Measurements from ENCODE around the gene SORL1.
"Not testable (repeated sequence)": the region's sequence is repeated elsewhere in the genome, so short reads cannot be mapped to it uniquely, and the experiment has no call there.

Gene SORL1

GRCh38 chr11:121561240-121561639 is 109.1 kb downstream of the SORL1 start:
- in situ Hi-C loops (cut with HindIII; ENCODE audit: low sequenced_read_pairs), result no loop called here

GRCh38 chr11:121561716-121562115 is 109.6 kb downstream of the SORL1 start:
- in situ Hi-C loops (cut with HindIII; ENCODE audit: low sequenced_read_pairs), result no loop called here

GRCh38 chr11:121563003-121563402 is 110.9 kb downstream of the SORL1 start:
- in situ Hi-C loops (cut with HindIII; ENCODE audit: low sequenced_read_pairs), result no loop called here

- in situ Hi-C loops (cut with HindIII; ENCODE audit: low sequenced_read_pairs), result no loop called here
Measured at GRCh38 chr11:121563900-121564822, 112.0 kb downstream of the SORL1 start.

GRCh38 chr11:121564948-121565684 is 113.0 kb downstream of the SORL1 start:
- in situ Hi-C loops (cut with HindIII; ENCODE audit: low sequenced_read_pairs), result no loop called here

- in situ Hi-C loops (cut with HindIII; ENCODE audit: low sequenced_read_pairs), result no loop called here
Measured at GRCh38 chr11:121566279-121567168, 114.4 kb downstream of the SORL1 start.

- in situ Hi-C loops (cut with HindIII; ENCODE audit: low sequenced_read_pairs), result no loop called here
Measured at GRCh38 chr11:121567995-121568394, 115.9 kb downstream of the SORL1 start.

- in situ Hi-C loops (cut with HindIII; ENCODE audit: low sequenced_read_pairs), result not testable (repeated sequence)
Measured at GRCh38 chr11:121569332-121570299, 117.5 kb downstream of the SORL1 start.

- in situ Hi-C loops (cut with HindIII; ENCODE audit: low sequenced_read_pairs), result no loop called here
Measured at GRCh38 chr11:121570453-121570852, 118.3 kb downstream of the SORL1 start.

- in situ Hi-C loops (cut with HindIII; ENCODE audit: low sequenced_read_pairs), result no loop called here
Measured at GRCh38 chr11:121571506-121571905, 119.4 kb downstream of the SORL1 start.

- in situ Hi-C loops (cut with HindIII; ENCODE audit: low sequenced_read_pairs), result no loop called here
Measured at GRCh38 chr11:121572571-121573059, 120.5 kb downstream of the SORL1 start.

GRCh38 chr11:121574801-121575200 is 122.7 kb downstream of the SORL1 start:
- in situ Hi-C loops (cut with HindIII; ENCODE audit: low sequenced_read_pairs), result no loop called here

GRCh38 chr11:121575250-121575962 is 123.3 kb downstream of the SORL1 start:
- in situ Hi-C loops (cut with HindIII; ENCODE audit: low sequenced_read_pairs), result no loop called here

- in situ Hi-C loops (cut with HindIII; ENCODE audit: low sequenced_read_pairs), result no loop called here
Measured at GRCh38 chr11:121575963-121576290, 123.8 kb downstream of the SORL1 start.

- in situ Hi-C loops (cut with HindIII; ENCODE audit: low sequenced_read_pairs), result no loop called here
Measured at GRCh38 chr11:121576531-121576930, 124.4 kb downstream of the SORL1 start.

GRCh38 chr11:121577106-121577848 is 125.2 kb downstream of the SORL1 start:
- in situ Hi-C loops (cut with HindIII; ENCODE audit: low sequenced_read_pairs), result no loop called here

- in situ Hi-C loops (cut with HindIII; ENCODE audit: low sequenced_read_pairs), result no loop called here
Measured at GRCh38 chr11:121578251-121578976, 126.3 kb downstream of the SORL1 start.

- in situ Hi-C loops (cut with HindIII; ENCODE audit: low sequenced_read_pairs), result no loop called here
Measured at GRCh38 chr11:121580154-121580553, 128.0 kb downstream of the SORL1 start.
